Common myeloid progenitor, CD34-positive (primary cell): Measurements from ENCODE around the gene VPS8.

Experiments
- CTCF ChIA-PET: fragments of 350-600 bp; sonication (Branson Sonifier 250); formaldehyde crosslinking; loops from one replicate; lab custom pipeline; 2021; ENCODE audit warnings: antibody characterized with exemption; lab: Charles Lee
- POLR2A ChIA-PET: fragments of 350-600 bp; sonication (Branson Sonifier 250); formaldehyde crosslinking; loops from one replicate; lab custom pipeline; 2021; ENCODE audit warnings: antibody characterized with exemption; lab: Charles Lee
- DNase-seq, 3 donors: peaks; one replicate each; pipeline versions ENCODE4 v3.0.0 to v3.0.0-alpha.2; 2013
- H3K27ac ChIP-seq, 2 experiments: 1 replicate in 1 of 2; 2 replicates in 1 of 2; pipeline ENCODE4 v1.7.0; 2013; ENCODE audit warnings: inconsistent platforms in 2 of 2, low read length in 2 of 2, mild to moderate bottlenecking in 2 of 2, low read depth in 1 of 2, moderate library complexity in 1 of 2; ENCODE audit not compliant: severe bottlenecking in 2 of 2, insufficient read depth in 1 of 2, poor library complexity in 1 of 2
- H3K27me3 ChIP-seq, 5 experiments: replicated peaks in 2 of 5; 1 replicate in 3 of 5; 2 replicates in 2 of 5; pipeline versions ENCODE4 v1.6.1 to v1.7.0; 2013; ENCODE audit warnings: low read length in 4 of 5, mild to moderate bottlenecking in 2 of 5, moderate library complexity in 2 of 5, inconsistent platforms in 1 of 5; ENCODE audit not compliant: insufficient read depth in 5 of 5, control insufficient read depth in 4 of 5
- H3K36me3 ChIP-seq, 4 experiments: 1 replicate in 2 of 4; 2 replicates in 2 of 4; pipeline versions ENCODE4 v1.6.1 to v1.7.0; 2013; ENCODE audit warnings: low read length in 3 of 4, control low read depth in 1 of 4, mild to moderate bottlenecking in 1 of 4; ENCODE audit not compliant: control insufficient read depth in 4 of 4, insufficient read depth in 4 of 4
- H3K4me1 ChIP-seq, 4 experiments: 1 replicate in 3 of 4; 2 replicates in 1 of 4; pipeline versions ENCODE4 v1.6.1 to v1.7.1; 2013; ENCODE audit warnings: low read length in 3 of 4, mild to moderate bottlenecking in 3 of 4, control low read depth in 1 of 4, inconsistent platforms in 1 of 4, moderate library complexity in 1 of 4; ENCODE audit not compliant: control insufficient read depth in 4 of 4, insufficient read depth in 4 of 4; ENCODE audit errors: control extremely low read depth in 1 of 4
- H3K4me3 ChIP-seq, 7 experiments: 1 replicate in 4 of 7; 2 replicates in 3 of 7; pipeline versions ENCODE4 v1.5.1 to v1.7.0; 2013; ENCODE audit warnings: mild to moderate bottlenecking in 7 of 7, low read length in 6 of 7, moderate library complexity in 6 of 7, inconsistent platforms in 2 of 7, low read depth in 2 of 7, control low read depth in 1 of 7; ENCODE audit not compliant: insufficient read depth in 4 of 7, control insufficient read depth in 1 of 7; ENCODE audit errors: extremely low read depth in 1 of 7
- H3K9me3 ChIP-seq, 5 experiments: 1 replicate in 4 of 5; 2 replicates in 1 of 5; pipeline versions ENCODE4 v1.6.1 to v1.7.1; 2013; ENCODE audit warnings: low read length in 4 of 5, mild to moderate bottlenecking in 2 of 5, inconsistent platforms in 1 of 5, low read depth in 1 of 5, moderate library complexity in 1 of 5; ENCODE audit not compliant: control insufficient read depth in 4 of 5, insufficient read depth in 2 of 5; ENCODE audit errors: control extremely low read depth in 1 of 5
- WGBS: methylation state at CpG from one replicate; pipeline ENCODE4 v1.1.5; 2013; ENCODE audit not compliant: insufficient coverage; 5-methylcytosine and 5-hydroxymethylcytosine counted together

The VPS8 gene

DNA sequence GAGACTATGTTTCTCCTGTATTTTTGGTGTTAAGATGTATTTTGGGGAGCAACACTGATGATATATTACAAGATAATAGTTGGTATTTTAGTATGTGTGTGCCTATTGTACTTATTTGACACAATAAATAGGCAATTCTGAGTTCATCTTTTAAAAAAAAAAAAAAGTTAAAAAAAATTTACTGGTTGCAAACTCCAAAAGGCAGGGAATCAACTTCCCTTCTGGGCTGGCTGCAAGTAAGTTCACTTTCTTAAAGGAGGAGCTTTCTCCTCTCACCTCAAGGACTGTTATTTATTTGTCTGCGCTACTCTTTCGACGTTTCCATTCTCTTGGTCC, 335 bp upstream of the VPS8 start:
- Histone ChIP-seq H3K27ac (no peak overlapping the region), H3K27me3 (no peaks in the 10 kb centered on the region), H3K36me3 (peaks cover 0 to 5% (median 2%) of the 10 kb centered on the region in 4 experiments), H3K4me1 (peaks cover 24 to 50% (median 37%) of the 10 kb centered on the region in 4 experiments), H3K9me3 (no peaks in the 10 kb centered on the region), H3K4me3 (peak overlapping the region in 5 of 7 experiments; percentile 87 to 97 (median 91))
- no peak for DNase-seq
- 0% methylated on average over 2 of the region's 3 CpGs for whole genome bisulfite sequencing
- POLR2A ChIA-PET, result interaction anchor here (1.0 kb wide), 1 partner anchor 12 kb away, joined by 4 read pairs; no protein-coding TSS in a partner anchor
- CTCF ChIA-PET, result interaction anchor here (0.6 to 1.8 kb wide), 7 partner anchors 10 to 255 kb away, joined by 3 to 10 read pairs (median 3); no protein-coding TSS in a partner anchor

DNA sequence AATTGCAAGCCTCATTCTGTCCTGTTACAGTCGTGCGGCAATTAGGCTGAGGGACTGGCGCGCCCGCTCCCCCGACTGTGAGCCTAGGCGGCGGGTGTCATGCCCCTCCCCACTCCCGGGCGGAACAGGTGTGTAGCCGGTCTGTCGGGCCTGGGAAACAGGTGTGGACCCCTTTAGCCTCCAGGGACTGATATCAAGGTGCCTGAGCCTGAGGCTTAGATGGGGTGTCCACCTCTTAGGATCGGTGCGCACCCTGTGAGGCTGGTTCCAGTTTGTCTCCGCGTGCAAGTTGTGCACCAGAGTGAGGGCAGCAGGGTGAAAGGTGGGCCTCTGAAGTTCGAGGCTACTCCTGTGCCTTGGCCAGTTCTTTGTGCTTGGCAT, 686 bp downstream of the VPS8 start:
- Histone ChIP-seq H3K27me3 (no peaks in the 10 kb centered on the region), H3K4me1 (peaks cover 24 to 60% (median 42%) of the 10 kb centered on the region in 4 experiments), H3K9me3 (no peaks in the 10 kb centered on the region), H3K4me3 (peak overlapping the region; percentile 69 to 97 (median 91)), H3K27ac (peak overlapping the region; percentile 82 to 83), H3K36me3 (peaks cover 0 to 9% (median 4%) of the 10 kb centered on the region in 4 experiments)
- POLR2A ChIA-PET, result interaction anchor here (1.0 kb wide), 1 partner anchor 11 kb away, joined by 4 read pairs; no protein-coding TSS in a partner anchor
- 5% methylated on average over 15 of the region's 17 CpGs for WGBS
- CTCF ChIA-PET, result interaction anchor here (1.2 to 3.7 kb wide), 3 partner anchors 10 to 11 kb away, joined by 4 to 36 read pairs (median 10); no protein-coding TSS in a partner anchor
- no peak for DNase-seq

DNA sequence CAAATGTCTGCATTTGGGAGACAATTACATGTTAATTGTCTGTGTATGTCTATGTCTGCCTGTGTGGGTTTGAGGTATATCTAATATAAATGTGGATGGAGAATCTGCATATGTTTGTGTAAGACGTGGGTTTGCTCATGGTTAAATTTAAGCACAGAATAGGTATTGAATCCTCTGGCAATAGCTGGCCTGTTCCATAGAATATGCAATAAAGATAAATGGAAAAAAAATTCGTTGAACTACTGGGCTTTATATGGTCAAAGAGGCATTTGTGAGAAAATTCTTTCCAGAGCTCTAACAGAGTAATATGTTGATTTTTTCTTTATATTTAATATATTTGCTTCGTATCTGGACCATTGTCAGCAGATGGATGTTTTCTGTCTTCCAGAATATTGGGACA, 1.4 kb downstream of the VPS8 start:
- H3K4me1 ChIP-seq, result peaks cover 27 to 66% (median 42%) of the 10 kb centered on the region in 4 experiments
- no peak overlapping the region for H3K27ac ChIP-seq
- peak overlapping the region in 4 of 7 experiments; percentile 87 to 92 (median 90) for H3K4me3 ChIP-seq
- H3K9me3 ChIP-seq, result no peaks in the 10 kb centered on the region
- no peak for DNase-seq
- ChIA-PET CTCF (interaction anchor here (1.0 to 3.7 kb wide), 2 partner anchors 11 to 24 kb away, joined by 3 to 36 read pairs; no protein-coding TSS in a partner anchor), POLR2A (no interaction called here)
- WGBS, result 97% methylated on average over 2 of the region's 3 CpGs
- H3K27me3 ChIP-seq, result no peaks in the 10 kb centered on the region
- H3K36me3 ChIP-seq, result peaks cover 0 to 9% (median 4%) of the 10 kb centered on the region in 4 experiments

DNA sequence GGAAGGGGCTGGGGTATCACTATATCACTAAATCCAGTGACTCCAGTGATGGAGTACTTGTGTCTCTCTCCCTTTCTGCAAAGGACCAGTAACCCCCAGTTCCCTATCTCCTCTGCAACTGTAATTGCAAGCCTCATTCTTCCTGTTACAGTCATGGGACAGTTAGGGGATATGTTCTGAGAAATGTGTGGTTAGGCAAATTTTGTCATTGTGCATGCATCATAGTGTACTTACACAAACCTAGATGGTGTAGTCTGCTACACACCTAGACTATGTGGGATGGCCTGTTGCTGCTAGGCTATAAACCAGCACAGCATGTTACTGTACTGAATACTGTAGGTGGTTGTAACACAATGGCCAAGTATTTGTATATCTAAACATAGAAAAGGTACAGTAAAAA, 2.2 kb downstream of the VPS8 start:
- ChIA-PET POLR2A (no interaction called here), CTCF (interaction anchor here (0.8 to 3.7 kb wide), 6 partner anchors 9 to 253 kb away, joined by 3 to 36 read pairs (median 4); no protein-coding TSS in a partner anchor)
- Histone ChIP-seq H3K4me1 (peaks cover 27 to 63% (median 42%) of the 10 kb centered on the region in 4 experiments), H3K4me3 (peak overlapping the region in 3 of 7 experiments; percentile 3 to 92 (median 21)), H3K27ac (no peak overlapping the region), H3K36me3 (peaks cover 0 to 9% (median 4%) of the 10 kb centered on the region in 4 experiments), H3K9me3 (no peaks in the 10 kb centered on the region), H3K27me3 (no peaks in the 10 kb centered on the region)
- DNase-seq, result peak in 2 of 3 donors; percentile 55 to 68

DNA sequence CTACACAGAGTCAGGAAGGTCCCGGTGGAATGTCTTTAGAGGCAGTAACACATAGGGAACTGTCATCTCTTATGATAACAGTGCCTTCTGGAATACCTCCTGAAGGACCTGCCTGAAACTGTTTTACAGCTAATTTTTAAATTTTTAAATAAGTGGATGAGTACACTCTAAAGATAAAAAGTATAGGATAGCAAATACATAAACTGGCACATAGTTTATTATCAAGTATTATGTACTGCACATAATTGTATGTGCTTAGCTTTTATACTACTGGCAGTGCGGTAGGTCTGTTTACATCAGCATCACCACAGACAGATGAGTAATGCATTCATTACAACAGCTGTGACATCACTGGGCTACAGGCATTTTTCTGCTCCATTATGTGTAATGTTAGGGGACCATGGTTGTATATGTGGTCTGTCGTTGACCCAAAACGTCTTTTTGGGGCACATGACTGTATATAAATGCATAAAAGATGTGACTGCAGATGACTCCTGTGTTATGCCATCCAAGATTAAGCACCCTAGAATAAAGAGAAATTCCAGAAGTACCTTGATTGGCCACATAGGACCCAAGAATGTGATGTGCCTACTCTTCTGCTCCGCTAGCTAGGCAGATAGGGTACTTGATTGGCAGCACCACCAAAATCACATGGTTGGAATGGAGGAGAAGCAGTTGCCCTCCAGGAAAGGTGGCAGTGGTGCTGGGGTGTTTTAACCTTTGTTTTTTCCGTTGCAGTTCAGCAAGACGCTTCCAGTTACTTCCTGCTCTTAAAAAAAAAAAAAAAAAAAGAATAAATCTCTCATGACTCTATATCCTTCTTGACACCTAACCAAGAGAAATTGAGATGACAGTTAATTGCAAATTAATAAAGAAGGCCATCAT, 3.3 kb downstream of the VPS8 start:
- Histone ChIP-seq H3K4me3 (no peak overlapping the region), H3K27ac (no peak overlapping the region), H3K27me3 (no peaks in the 10 kb centered on the region), H3K9me3 (no peaks in the 10 kb centered on the region), H3K36me3 (peaks cover 0 to 9% (median 4%) of the 10 kb centered on the region in 4 experiments), H3K4me1 (peaks cover 27 to 63% (median 42%) of the 10 kb centered on the region in 4 experiments)
- POLR2A ChIA-PET, result no interaction called here
- 88% methylated on average over 1 of the region's 7 CpGs for WGBS
- CTCF ChIA-PET, result interaction anchor here (0.7 to 3.7 kb wide), 6 partner anchors 8 to 349 kb away, joined by 3 to 36 read pairs (median 4); no protein-coding TSS in a partner anchor
- DNase-seq, result peak; percentile 24 to 74 (median 59)

DNA sequence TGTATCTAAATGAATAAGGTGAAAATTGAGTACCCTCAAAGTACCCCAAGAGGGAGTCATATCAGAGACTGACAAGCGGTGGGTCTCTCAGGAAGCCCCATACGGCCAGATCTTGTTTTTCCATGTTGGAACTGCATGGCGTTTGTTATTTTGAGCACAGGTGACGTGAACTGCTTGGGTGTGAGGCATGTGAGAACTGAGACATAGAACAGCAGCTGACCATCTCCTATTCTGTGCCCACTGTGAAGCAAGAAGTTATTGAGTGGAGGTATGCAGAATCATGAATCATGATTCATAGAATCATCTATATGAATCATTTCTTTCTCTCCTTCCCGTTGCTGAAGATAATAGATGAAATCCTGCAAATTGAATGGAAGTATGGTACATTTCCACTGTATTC, 4.6 kb downstream of the VPS8 start:
- no peaks in the 10 kb centered on the region for H3K27me3 ChIP-seq
- POLR2A ChIA-PET, result interaction anchor here (0.6 kb wide), 1 partner anchor 1366 kb away, joined by 3 read pairs; no protein-coding TSS in a partner anchor
- H3K27ac ChIP-seq, result no peak overlapping the region
- 96% methylated on average over 4 of the region's 5 CpGs for whole genome bisulfite sequencing
- CTCF ChIA-PET, result interaction anchor here (0.5 kb wide), 1 partner anchor 123 kb away, joined by 3 read pairs; no protein-coding TSS in a partner anchor
- no peak overlapping the region for H3K4me3 ChIP-seq
- H3K36me3 ChIP-seq, result peaks cover 0 to 9% (median 4%) of the 10 kb centered on the region in 4 experiments
- H3K9me3 ChIP-seq, result no peaks in the 10 kb centered on the region
- DNase-seq, result no peak
- peaks cover 25 to 66% (median 38%) of the 10 kb centered on the region in 4 experiments for H3K4me1 ChIP-seq
